HL-60 (cell line): Measurements from ENCODE around the gene SLC18B1.

Experiments used
- POLR2AphosphoS5 ChIP-seq: IDR thresholded peaks from 2 replicates; pipeline ENCODE4 v1.6.1; 2012; ENCODE audit warnings: low read depth
- REST ChIP-seq: IDR thresholded peaks from 2 replicates; pipeline ENCODE4 v1.6.1; 2012; ENCODE audit warnings: low read depth; ENCODE audit not compliant: insufficient replicate concordance
- SPI1 ChIP-seq: IDR thresholded peaks from 2 replicates; pipeline ENCODE4 v1.6.1; 2012; ENCODE audit warnings: low read depth, mild to moderate bottlenecking, borderline replicate concordance
- TF ChIP-seq, protein P1 (sequence below): IDR thresholded peaks from one replicate; pipeline ENCODE4 v1.5.1; 2011; ENCODE audit warnings: low read length, control low read depth, inconsistent platforms; ENCODE audit not compliant: insufficient read depth

DNA sequence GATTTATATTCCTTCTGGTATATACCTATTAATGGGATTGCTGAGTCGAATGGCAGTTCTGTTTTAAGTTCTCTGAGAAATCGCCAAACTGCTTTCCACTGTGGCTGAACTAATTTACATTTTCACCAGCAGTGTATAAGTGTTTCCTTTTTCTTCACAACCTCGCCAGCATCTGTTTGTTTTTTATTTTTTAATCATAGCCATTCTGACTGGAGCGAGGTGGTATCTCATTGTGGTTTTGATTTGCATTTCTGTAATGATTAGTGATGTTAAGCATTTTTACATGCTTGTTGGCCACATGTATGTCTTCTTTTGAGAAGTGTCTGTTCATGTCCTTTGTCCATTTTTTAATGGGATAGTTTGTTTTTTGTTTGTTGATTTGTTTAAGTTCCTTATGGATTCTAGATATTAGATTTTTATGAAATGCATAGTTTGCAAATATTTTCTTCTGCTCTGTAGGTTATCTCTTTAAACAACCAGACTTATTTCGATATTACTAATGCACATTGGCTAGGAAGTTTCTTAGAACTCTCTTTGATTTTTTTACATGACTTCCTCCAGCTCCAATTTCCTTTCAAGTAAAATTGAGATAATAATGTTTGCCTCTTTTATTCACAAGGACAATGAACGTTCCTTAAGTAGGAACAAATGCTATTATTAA, 72.4 kb downstream of the SLC18B1 start:
- TF ChIP-seq SPI1, result no peak
- TF ChIP-seq, protein P1, sequence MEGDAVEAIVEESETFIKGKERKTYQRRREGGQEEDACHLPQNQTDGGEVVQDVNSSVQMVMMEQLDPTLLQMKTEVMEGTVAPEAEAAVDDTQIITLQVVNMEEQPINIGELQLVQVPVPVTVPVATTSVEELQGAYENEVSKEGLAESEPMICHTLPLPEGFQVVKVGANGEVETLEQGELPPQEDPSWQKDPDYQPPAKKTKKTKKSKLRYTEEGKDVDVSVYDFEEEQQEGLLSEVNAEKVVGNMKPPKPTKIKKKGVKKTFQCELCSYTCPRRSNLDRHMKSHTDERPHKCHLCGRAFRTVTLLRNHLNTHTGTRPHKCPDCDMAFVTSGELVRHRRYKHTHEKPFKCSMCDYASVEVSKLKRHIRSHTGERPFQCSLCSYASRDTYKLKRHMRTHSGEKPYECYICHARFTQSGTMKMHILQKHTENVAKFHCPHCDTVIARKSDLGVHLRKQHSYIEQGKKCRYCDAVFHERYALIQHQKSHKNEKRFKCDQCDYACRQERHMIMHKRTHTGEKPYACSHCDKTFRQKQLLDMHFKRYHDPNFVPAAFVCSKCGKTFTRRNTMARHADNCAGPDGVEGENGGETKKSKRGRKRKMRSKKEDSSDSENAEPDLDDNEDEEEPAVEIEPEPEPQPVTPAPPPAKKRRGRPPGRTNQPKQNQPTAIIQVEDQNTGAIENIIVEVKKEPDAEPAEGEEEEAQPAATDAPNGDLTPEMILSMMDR, result no peak
- no peak for TF ChIP-seq REST
- TF ChIP-seq POLR2AphosphoS5, result no peak
